GM19328 (cell line): ENCODE measurements around the gene FLACC1.
"Not testable (repeated sequence)": the region's sequence is repeated elsewhere in the genome, so short reads cannot be mapped to it uniquely, and the experiment has no call there.

Experiments
- ATAC-seq: cut with Tn5 transposase; IDR thresholded peaks from one replicate; pipeline ENCODE4 v1.9.1; 2021; ENCODE audit warnings: mild to moderate bottlenecking, moderate library complexity; ENCODE audit not compliant: unreplicated experiment

Gene FLACC1, protein sequence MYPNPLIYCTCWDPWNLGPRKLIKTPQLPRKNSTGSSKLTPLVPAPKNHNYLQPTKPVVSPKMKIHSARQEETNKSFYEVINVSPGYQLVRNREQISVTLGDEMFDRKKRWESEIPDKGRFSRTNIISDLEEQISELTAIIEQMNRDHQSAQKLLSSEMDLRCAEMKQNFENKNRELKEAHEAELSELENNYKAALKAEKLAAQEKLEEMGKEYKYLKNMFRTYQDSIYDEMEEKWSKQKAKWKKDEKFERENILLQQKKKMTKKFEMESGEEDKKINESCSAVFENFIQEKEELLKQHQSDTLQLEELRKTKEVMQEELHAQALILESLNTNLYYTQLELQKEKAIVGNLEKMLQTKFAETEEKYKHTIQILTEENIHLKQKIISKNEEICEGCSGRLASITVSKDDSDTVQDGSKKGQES

DNA sequence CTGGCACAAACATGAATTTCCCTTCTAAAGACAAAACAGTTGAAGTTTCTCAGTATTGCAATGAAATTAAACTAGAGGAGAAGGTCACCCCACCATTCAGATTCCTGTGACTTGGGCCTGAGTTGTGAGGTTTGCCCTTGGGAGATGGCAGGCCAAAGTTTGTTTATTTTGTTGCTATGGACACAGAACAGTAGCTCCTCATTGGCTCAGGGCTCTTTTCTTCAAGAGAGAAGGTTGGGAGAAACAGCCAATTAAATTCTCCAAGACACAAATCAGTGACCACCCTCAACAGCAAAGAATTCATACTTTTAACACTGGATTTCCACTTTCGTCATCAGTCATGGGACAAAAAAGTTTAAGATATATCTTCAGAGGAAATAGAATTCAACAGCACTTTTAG is at the start of gene FLACC1:
TSS of gene FLACC1 (minus strand) at position 125 of the 400 bp plus-strand sequence. CDS start 5,941 bp downstream, outside the sequence.
- no peak for ATAC-seq

DNA sequence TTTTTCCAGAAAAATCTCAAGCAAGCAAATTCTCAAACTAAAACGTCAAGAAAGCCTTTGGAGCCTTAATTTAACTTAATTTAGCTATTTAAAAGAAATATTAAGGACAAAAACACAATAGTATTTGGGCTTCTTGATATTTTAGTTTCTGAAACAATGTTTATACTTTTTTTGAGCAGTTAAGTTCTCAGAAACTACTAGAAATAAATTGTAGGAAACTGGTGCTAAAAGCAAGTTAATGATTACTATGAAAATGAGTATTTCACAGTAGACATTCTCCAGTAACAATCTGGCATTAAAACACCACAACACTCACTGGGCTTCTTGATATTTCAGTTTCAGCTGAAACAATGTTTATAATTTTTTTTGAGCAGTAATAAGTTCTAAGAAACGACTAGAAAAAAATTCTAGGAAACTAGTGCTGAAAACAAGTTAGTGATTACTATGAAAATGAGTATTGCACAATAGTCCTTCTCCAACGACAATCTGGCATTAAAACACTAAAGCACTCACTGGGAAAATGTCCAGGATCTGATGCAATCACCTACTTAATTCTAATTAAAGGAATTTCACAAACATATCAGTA is 49.0 kb upstream of the FLACC1 start:
- ATAC-seq: no peak

- no peak for ATAC-seq
Measured at GRCh38 chr2:201404699-201405280, 47.6 kb upstream of the FLACC1 start.

- no peak for ATAC-seq
Measured at GRCh38 chr2:201403880-201404279, 46.7 kb upstream of the FLACC1 start.

DNA sequence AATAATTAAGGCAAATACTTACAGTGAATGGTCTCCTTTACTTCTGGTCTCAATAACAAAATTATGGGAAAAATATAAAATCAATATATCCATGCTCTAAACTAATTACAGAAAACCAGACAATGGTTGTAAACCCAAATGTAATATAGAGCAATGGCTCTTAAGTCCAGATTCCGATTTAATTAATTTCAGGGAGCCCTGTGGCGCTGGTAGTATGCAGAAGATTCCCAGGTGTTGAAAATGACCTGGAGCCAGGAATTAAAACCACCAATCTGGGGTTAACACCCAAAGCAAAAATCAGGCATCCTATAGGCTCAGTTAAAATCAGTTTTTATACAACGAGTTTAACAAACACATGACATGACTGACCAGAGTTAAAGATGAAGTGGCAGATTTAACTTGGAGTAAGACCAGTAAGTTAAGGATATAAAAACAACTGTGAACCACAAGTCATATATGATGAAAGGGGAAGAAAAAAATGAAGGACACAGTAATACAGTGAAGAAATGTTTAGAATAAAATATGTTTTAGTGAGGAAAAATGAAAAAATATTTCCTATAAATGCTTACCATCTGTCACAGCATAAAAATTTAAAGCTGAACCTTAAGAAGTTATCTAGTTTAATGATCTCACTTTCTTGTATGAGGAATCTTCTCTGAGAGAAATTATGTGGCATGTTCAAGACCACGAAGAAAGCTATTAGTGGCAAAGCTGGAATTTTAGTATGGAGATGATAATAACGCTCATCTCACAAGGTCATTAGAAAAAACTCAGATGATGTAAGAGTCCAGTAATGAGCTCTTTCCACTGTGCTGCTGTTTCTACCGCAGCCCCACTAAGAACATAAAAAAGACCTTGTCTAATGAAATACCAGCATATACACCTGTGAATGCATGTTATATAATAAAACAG is 45.8 kb upstream of the FLACC1 start:
- no peak for ATAC-seq

DNA sequence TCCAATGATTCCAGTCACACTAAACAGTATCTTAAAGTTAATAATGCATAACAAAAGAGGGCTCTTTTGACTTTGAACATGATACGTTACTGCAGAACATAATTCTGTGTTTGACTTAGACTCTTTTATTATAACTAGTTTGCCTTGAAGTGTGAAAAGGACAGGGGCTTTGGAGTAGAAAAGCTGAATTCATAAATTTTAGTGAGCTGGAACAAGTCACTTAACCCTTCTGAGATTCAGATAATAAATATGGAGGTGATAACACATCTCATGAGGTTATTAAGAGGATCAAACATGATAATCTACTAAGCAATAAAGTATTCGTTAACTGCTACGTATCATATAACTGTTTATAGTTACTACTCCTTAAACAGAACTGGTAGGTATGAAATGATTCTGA is 44.7 kb upstream of the FLACC1 start:
- ATAC-seq: no peak

- ATAC-seq: no peak
Measured at GRCh38 chr2:201396595-201396994, 39.5 kb upstream of the FLACC1 start.

DNA sequence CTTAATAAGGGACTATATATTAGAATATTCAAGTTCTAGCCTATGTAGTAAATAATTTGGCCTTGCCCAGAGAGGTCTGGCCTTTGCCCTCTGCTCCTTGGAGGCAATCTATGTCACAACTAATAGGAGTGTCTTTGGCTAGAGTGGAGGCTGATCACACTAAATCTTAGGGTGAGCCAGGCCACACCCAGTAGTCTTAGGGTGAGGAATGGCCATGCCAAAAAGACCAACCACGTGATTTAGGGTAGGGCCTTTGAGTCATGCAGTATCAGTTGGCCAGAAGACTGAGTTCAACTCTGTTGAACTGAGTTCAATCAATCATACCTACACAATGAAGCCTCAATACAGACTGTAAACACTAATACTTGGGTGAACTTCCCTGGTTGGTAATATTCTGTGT is 26.0 kb upstream of the FLACC1 start:
- no peak for ATAC-seq

DNA sequence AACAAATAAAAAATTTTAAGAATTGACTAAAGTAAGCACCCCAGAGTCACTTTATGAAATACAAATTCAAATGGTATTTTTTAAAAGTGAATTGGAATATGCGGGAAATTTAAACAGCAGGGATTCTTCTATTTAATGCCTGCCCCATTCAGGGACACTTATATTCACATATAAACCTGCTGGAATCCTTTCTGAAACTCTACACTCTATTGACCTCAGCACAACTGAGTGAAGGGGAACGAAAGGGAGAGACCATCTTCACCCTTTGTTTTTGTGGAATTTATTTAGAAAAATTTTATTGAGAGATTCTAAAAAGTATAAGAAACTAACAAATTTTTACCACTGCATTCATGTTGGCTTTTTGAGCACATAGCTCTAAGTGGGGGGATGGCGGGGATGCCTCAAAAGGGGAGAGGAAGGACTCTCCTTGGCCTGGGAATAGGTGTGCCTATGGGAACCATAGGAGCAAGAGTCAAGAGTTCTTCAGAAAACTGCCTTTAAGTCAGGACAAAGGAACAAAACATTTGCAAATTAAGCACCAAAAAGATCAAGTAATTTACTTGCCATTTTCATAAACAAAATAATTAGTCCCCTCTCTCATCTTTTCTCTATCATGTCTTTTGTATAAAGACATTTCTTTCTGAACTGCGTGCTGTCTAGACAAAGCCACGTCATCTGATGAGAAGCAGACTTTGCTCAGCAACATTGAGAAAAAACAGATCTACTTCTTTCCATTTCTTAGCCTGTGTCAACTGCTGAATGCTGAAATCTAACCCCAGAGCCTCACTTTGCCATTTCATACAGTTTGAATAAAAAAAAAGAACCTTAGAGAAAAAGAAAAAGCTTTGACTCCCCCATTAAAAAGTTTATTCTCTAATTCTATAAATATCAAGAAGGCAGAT is 21.6 kb upstream of the FLACC1 start:
- ATAC-seq: no peak

- no peak for ATAC-seq
Measured at GRCh38 chr2:201377218-201377617, 20.1 kb upstream of the FLACC1 start.

GRCh38 chr2:201369775-201370174 is 12.6 kb upstream of the FLACC1 start:
- no peak for ATAC-seq

GRCh38 chr2:201369318-201369717 is 12.2 kb upstream of the FLACC1 start:
- ATAC-seq: not testable (repeated sequence)

DNA sequence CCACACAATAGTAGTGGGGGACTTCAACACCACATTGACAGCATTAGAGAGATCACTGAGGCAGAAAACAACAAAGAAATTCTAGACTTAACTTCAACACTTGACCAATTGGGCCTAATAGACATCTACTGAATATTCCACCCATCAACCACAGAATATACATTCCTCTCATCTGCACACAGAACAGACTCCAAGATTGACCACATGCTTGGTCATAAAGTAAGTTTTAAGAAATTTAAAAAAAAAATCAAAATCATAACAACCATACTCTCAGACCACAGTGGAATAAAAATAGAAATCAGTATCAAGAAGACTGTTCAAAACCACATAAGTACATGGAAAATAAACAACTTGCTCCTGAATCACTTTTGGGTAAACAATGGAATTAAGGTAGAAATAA is 9.0 kb upstream of the FLACC1 start:
- ATAC-seq: no peak

DNA sequence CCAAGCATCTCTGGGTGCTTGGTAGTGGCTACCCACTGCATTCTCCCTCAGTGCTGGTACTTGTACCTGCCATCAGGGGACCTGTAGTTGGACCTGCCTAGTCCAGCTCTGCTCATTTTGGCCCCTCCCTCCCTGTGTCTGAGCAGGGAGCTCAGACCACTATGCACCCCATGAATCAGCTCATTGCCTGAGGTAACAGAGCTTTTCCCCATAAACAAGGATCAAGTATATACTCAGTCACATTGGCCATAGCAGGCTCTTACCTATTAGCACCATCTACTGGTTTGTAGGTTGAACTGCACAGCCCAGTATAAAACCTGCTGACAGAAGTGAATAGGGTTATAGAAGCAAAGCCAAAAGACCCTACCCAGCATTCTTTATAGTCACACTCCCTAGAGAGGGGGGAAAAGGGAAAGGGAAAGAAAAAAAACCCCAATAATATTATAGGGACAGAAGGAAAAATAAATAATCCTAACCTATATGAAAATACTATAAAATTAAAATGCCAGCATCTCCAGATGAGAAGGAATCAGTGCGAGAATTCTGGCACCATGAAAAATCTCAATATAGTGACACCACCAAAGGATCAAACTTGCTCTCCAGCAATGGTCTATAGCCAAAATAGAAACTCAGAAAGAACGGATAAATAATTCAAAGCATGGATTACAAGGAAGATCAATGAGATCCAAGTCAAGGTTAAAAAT is 6.9 kb upstream of the FLACC1 start:
- ATAC-seq: no peak

DNA sequence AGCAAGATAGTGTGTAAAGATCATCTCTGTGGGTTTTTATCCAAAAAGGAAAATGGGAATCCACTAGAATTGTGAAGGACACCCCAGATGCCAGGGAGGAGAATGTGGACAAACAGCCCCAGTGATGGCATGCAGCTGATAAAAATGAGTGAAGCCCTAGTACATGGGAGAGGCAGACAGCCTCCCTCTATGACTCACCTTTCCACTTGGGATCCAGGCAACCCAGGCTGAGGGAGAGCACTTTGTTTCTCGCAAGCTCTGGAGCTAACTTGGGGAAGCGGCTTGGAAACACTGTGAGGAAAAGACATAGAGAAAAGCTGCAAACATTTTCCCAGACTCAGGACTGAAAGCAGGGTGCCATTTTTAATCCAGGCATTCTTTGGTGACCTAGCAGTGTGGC is 5.3 kb upstream of the FLACC1 start:
- no peak for ATAC-seq

- no peak for ATAC-seq
Measured at GRCh38 chr2:201361078-201361733, 4.1 kb upstream of the FLACC1 start.

- no peak for ATAC-seq
Measured at GRCh38 chr2:201360256-201360655, 3.1 kb upstream of the FLACC1 start.

DNA sequence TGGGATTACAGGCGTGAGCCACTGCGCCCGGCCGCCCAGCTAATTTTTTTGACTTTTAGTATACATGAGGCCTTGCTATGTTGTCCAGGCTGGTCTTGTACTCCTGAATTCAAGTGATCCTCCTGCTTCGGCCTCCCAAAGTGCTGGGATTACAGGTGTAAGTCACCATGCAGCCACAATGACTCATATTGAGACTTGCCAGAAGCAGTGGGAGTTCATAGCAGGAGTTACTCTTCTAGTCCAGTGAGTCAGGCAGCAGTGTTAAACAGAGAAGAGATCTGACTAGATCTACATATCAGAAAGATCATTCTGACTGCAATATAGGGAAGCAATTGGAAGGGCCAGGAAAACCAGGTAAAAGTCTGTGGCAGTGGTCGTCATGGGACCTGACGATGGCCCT is 1.5 kb upstream of the FLACC1 start:
- ATAC-seq: no peak

DNA sequence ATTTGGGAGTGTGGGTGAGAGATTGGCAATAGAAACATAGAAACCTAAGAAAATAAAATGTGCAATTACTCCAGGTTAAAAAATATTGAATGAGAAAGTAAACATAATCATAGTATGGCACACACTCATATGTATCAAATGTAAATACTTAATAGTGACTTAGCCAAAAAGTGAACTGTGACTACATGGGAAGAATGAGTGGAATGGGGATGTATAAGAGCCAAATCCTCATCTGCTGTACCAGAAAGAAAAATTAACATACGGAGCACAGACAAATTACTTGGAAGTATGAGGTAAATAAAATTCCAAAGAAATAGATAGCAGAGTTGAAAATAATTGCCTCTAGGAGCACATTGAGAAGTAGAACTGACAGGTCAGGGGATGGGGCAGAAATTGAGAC is 4.0 kb downstream of the FLACC1 start:
- ATAC-seq: no peak
